ENCODE data around the gene TRIM26.

TRIM26 gene

DNA sequence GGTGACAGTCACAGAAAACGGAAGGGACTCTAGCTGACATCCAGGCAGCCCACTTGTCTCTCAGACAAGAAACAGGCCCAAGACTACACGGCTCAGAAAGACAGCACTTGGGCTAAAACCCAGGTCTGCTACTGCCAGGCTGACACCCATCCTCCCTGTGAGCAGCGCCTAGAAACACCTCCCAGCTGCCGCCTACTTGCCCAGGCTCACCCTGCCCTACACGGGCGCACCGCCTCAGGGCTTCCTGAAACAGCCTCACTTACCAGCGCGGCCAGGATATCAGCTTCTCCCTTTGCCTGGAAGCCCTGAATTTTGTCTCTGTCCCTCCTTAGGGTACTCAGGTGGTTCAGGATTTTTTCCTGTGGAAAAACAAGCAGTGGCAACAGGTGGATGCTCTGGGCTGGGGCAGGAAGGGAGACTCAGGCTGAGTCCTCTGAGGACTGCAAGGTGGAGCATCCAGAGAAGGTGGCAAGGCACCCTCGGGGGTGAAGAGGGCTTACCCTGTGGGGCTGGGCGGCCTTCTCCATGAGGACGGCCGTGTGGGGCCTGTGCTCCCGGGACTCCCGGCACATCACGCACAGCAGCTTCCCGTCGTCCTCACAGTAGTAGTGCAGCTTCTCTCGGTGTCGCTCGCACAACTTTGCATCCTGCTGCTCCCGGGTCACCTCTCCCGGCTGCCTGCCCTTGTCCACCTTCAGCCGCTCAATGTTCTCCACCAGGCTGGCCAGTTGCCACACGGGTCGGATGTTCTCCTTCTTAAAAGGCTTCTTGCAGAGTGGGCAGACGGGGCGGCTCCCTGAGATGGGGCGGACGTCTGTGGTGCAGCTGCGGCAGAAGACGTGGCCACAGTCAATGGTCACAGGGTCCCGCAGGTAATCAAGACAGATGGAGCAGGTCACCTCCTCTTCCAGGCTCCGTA is 14.8 kb downstream of the TRIM26 start:
- no peak for DNase-seq (ENCODE audit: extremely low read depth, insufficient read length)
- H3K36me3 ChIP-seq (ENCODE audit: control insufficient read depth, insufficient read depth, low read length), result peaks cover 39% of the 10 kb centered on the region
- no peaks in the 10 kb centered on the region for H3K27me3 ChIP-seq (replicated peaks; ENCODE audit: control insufficient read depth, insufficient read depth, low read length)
- TF ChIP-seq, protein P1, sequence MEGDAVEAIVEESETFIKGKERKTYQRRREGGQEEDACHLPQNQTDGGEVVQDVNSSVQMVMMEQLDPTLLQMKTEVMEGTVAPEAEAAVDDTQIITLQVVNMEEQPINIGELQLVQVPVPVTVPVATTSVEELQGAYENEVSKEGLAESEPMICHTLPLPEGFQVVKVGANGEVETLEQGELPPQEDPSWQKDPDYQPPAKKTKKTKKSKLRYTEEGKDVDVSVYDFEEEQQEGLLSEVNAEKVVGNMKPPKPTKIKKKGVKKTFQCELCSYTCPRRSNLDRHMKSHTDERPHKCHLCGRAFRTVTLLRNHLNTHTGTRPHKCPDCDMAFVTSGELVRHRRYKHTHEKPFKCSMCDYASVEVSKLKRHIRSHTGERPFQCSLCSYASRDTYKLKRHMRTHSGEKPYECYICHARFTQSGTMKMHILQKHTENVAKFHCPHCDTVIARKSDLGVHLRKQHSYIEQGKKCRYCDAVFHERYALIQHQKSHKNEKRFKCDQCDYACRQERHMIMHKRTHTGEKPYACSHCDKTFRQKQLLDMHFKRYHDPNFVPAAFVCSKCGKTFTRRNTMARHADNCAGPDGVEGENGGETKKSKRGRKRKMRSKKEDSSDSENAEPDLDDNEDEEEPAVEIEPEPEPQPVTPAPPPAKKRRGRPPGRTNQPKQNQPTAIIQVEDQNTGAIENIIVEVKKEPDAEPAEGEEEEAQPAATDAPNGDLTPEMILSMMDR (IDR thresholded peaks at IDR 0.05; ENCODE audit: insufficient read depth, low read length, poor library complexity, severe bottlenecking), result no peak
- no peak overlapping the region for H3K4me3 ChIP-seq (replicated peaks; ENCODE audit: low read depth, low read length)

DNA sequence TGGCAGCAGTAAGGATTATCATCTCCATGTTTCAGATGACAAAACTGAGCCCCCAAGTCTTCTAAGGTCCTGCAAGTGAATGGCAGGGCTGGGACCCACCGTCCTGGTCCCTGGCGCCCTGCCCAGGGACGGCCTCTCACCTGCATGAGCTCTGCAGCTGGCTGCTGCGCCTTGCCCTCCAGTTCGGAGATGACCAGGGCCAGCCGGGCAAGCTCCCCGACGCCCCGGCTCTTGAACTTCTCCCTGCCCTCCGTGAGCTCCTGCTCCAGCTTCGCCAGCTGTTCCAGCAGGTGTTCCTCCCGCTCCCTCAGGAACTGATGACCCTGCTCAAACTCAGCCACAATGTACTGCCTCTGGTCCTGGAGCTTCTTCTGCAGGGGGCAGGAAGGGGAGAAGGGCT is 16.8 kb downstream of the TRIM26 start:
- no peak overlapping the region for H3K4me3 ChIP-seq (replicated peaks; ENCODE audit: low read depth, low read length)
- no peak for DNase-seq (ENCODE audit: extremely low read depth, insufficient read length)
- peaks cover 43% of the 10 kb centered on the region for H3K36me3 ChIP-seq (ENCODE audit: control insufficient read depth, insufficient read depth, low read length)
- H3K27me3 ChIP-seq (replicated peaks; ENCODE audit: control insufficient read depth, insufficient read depth, low read length), result no peaks in the 10 kb centered on the region
- TF ChIP-seq, protein P1 (IDR thresholded peaks at IDR 0.05; ENCODE audit: insufficient read depth, low read length, poor library complexity, severe bottlenecking), result no peak

DNA sequence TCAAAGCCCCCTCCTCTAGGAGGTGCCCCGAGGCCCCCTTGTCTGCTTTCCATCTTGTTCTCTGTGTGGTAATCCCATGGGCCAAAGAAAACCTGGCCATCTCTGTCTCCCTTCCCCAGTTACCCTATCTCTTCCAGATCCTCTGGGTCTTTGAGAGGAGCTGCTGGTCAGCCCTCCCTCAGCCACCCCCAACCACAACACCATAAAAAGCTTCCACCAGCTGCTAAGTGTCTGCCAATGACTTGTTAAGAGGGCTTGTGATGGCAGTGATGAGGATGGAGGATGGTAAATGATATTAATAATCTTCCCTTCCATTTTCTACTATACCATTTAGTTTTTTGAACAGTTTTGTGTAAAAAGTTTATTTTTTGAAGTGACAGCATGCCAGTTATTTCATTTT is 17.3 kb downstream of the TRIM26 start:
- no peaks in the 10 kb centered on the region for H3K27me3 ChIP-seq (replicated peaks; ENCODE audit: control insufficient read depth, insufficient read depth, low read length)
- no peak for DNase-seq (ENCODE audit: extremely low read depth, insufficient read length)
- no peak overlapping the region for H3K4me3 ChIP-seq (replicated peaks; ENCODE audit: low read depth, low read length)
- TF ChIP-seq, protein P1 (IDR thresholded peaks at IDR 0.05; ENCODE audit: insufficient read depth, low read length, poor library complexity, severe bottlenecking), result no peak
- H3K36me3 ChIP-seq (ENCODE audit: control insufficient read depth, insufficient read depth, low read length), result peaks cover 43% of the 10 kb centered on the region

DNA sequence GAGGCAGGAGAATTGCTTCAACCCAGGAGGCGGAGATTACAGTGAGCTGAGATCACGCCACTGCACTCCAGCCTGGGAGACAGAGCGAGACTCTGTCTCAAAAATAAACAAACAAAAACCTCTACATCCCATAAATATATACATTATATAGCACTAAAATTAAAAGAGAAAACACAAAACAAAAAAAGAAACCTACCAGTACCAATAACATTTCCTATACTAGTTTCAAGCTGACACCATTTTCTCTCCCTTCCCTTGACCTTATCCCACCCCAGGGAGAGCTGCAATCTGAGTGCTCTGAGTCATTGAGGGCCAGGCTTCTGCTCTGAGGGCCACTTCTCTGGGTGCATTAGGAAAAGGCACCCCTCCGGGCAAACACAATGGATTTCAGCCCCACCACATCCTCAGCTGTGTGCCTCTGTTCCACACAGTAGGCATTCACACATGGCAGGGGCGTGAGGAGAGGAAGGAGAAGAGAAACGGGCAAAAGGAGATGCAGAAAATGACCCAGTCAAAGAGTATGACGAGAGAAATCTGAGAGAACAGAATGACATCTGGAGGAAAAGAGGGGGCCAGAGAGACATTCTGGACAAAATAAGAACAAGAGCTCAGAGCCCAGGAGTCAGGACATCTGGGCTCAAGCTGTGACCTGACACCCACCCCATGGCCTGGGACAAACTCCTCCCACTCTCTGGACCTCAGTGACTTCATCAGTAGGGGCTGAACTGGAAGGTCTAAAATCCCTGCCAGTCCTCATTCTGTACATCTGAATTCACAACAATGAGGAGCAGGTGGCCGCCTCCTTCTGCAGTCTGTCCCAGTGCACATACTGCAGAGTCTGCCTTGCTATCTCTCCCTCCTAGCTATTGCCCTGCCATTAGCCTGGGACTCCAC is 18.2 kb downstream of the TRIM26 start:
- DNase-seq (ENCODE audit: extremely low read depth, insufficient read length), result no peak
- H3K27me3 ChIP-seq (replicated peaks; ENCODE audit: control insufficient read depth, insufficient read depth, low read length), result no peaks in the 10 kb centered on the region
- H3K4me3 ChIP-seq (replicated peaks; ENCODE audit: low read depth, low read length), result no peak overlapping the region
- H3K36me3 ChIP-seq (ENCODE audit: control insufficient read depth, insufficient read depth, low read length), result peaks cover 47% of the 10 kb centered on the region
- TF ChIP-seq, protein P1 (IDR thresholded peaks at IDR 0.05; ENCODE audit: insufficient read depth, low read length, poor library complexity, severe bottlenecking), result no peak

DNA sequence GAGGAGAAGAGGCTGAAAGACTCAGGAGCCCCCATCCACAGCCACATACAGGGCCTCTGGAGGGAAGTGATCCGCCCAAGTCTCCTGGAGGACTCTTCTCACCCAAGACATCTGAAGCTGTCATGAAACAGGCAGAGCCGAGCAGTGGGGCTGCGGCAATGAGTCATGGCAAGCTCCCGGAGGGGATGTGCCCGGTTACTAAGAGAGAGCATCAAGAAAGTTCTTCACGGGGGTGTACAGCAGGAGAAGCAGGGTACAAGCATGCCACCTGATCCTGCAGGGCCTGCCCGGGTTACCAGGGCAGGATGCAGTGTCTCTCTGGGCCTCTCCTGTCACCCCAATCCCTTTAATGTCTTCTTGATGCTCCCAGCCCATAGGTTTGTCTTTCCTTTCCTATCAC is 21.1 kb downstream of the TRIM26 start:
- no peak for DNase-seq (ENCODE audit: extremely low read depth, insufficient read length)
- peaks cover 41% of the 10 kb centered on the region for H3K36me3 ChIP-seq (ENCODE audit: control insufficient read depth, insufficient read depth, low read length)
- TF ChIP-seq, protein P1 (IDR thresholded peaks at IDR 0.05; ENCODE audit: insufficient read depth, low read length, poor library complexity, severe bottlenecking), result no peak
- H3K4me3 ChIP-seq (replicated peaks; ENCODE audit: low read depth, low read length), result no peak overlapping the region
- H3K27me3 ChIP-seq (replicated peaks; ENCODE audit: control insufficient read depth, insufficient read depth, low read length), result no peaks in the 10 kb centered on the region
